H1 (cell line): Measurements from ENCODE around the gene DMBX1. TPM values are rescaled to one million over a fixed set of nuclear protein-coding genes. Genes with fewer than 3 reads are reported as not detected.

Source experiments
- CTCF ChIA-PET: fragments of 300-600 bp; sonication (Branson Sonifier 250); formaldehyde crosslinking; loops from one replicate; lab custom pipeline; 2021; ENCODE audit not compliant: partially characterized antibody; lab: Charles Lee
- POLR2A ChIA-PET: fragments of 300-600 bp; sonication (Branson Sonifier 250); formaldehyde crosslinking; loops from one replicate; lab custom pipeline; 2021; ENCODE audit warnings: inconsistent platforms; ENCODE audit not compliant: partially characterized antibody; lab: Charles Lee
- DNase-seq, 2 experiments: peaks; one replicate each; pipeline versions ENCODE4 v3.0.0 to v3.0.0-alpha.2; 2010 to 2022; ENCODE audit warnings: low spot score in 2 of 2, low read depth in 1 of 2, mixed read lengths in 1 of 2
- FAIRE-seq: peaks from 2 replicates; lab custom pipeline; 2011; peaks lifted over from hg19 to GRCh38; lab: Jason Lieb, UNC
- H2AFZ ChIP-seq: 2 replicates; pipeline ENCODE4 v1.8.1; 2012; ENCODE audit warnings: low read length, inconsistent platforms
- H2AK5ac ChIP-seq: 2 replicates; pipeline ENCODE4 v1.6.1; 2013; ENCODE audit warnings: low read depth, low read length
- H2BK120ac ChIP-seq: replicated peaks from 2 replicates; pipeline ENCODE3; 2013; ENCODE audit warnings: low read depth, low read length, inconsistent platforms
- H2BK12ac ChIP-seq: 2 replicates; pipeline ENCODE4 v1.6.1; 2013; ENCODE audit warnings: low read depth, low read length
- H2BK15ac ChIP-seq: 2 replicates; pipeline ENCODE4 v1.6.1; 2013; ENCODE audit warnings: low read length
- H2BK20ac ChIP-seq: 2 replicates; pipeline ENCODE4 v1.6.1; 2013; ENCODE audit warnings: low read length
- H2BK5ac ChIP-seq: 2 replicates; pipeline ENCODE4 v1.6.1; 2013; ENCODE audit warnings: low read depth, low read length
- H3K14ac ChIP-seq: 2 replicates; pipeline ENCODE4 v1.6.1; 2013; ENCODE audit warnings: inconsistent platforms; ENCODE audit not compliant: insufficient read length
- H3K18ac ChIP-seq: 2 replicates; pipeline ENCODE4 v1.6.1; 2013; ENCODE audit warnings: low read length; ENCODE audit errors: extremely low read depth
- H3K23ac ChIP-seq: 2 replicates; pipeline ENCODE4 v1.6.1; 2013; ENCODE audit warnings: inconsistent platforms; ENCODE audit not compliant: insufficient read length
- H3K23me2 ChIP-seq: 2 replicates; pipeline ENCODE4 v1.6.1; 2013; ENCODE audit warnings: low read depth, low read length
- H3K27ac ChIP-seq: 2 replicates; pipeline ENCODE4 v1.6.1; 2011; ENCODE audit warnings: low read depth, low read length, inconsistent platforms
- H3K27me3 ChIP-seq, 4 experiments: replicated peaks in 1 of 4; 1 replicate in 1 of 4; 2 replicates in 3 of 4; pipeline versions ENCODE4 v1.6.1 to v1.8.1; 2011 to 2013; ENCODE audit warnings: low read length in 3 of 4, mild to moderate bottlenecking in 3 of 4, inconsistent platforms in 2 of 4, mixed read lengths in 2 of 4, moderate library complexity in 1 of 4; ENCODE audit not compliant: control insufficient read depth in 3 of 4, insufficient read depth in 3 of 4; ENCODE audit errors: extremely low read depth in 1 of 4
- H3K36me3 ChIP-seq, 4 experiments: 2 replicates each; pipeline versions ENCODE4 v1.6.1 to v1.8.1; 2011 to 2013; ENCODE audit warnings: mild to moderate bottlenecking in 4 of 4, low read length in 3 of 4, moderate library complexity in 2 of 4, control low read depth in 1 of 4, inconsistent platforms in 1 of 4; ENCODE audit not compliant: insufficient read depth in 4 of 4, control insufficient read depth in 2 of 4
- H3K4ac ChIP-seq: replicated peaks from 2 replicates; pipeline ENCODE3; 2013; ENCODE audit warnings: low read length, low read depth, mixed read lengths, inconsistent platforms; ENCODE audit not compliant: insufficient read length
- H3K4me1 ChIP-seq, 4 experiments: replicated peaks in 1 of 4; 1 replicate in 1 of 4; 2 replicates in 3 of 4; pipeline versions ENCODE4 v1.6.1 to v1.8.1; 2011 to 2013; ENCODE audit warnings: low read length in 3 of 4, inconsistent platforms in 2 of 4, mixed read lengths in 1 of 4; ENCODE audit not compliant: insufficient read depth in 4 of 4, control insufficient read depth in 3 of 4
- H3K4me2 ChIP-seq, 2 experiments: 2 replicates each; pipeline versions ENCODE4 v1.6.1 to v1.8.1; 2011 to 2013; ENCODE audit warnings: low read depth in 2 of 2, low read length in 2 of 2, control low read depth in 1 of 2, inconsistent platforms in 1 of 2, mild to moderate bottlenecking in 1 of 2; ENCODE audit not compliant: insufficient read depth in 1 of 2
- H3K4me3 ChIP-seq, 4 experiments: fragments of 200-600, 300-600 bp in 1 of 4; sonication (generic), shearing (Covaris generic), sonication (Bioruptor Twin) in 1 of 4; 2 replicates each; pipeline versions ENCODE4 v1.5.1 to v1.8.1; 2011 to 2016; ENCODE audit warnings: low read length in 4 of 4, low read depth in 3 of 4, control low read depth in 2 of 4, inconsistent platforms in 2 of 4, mild to moderate bottlenecking in 2 of 4, mixed read lengths in 1 of 4, moderate library complexity in 1 of 4; ENCODE audit not compliant: insufficient read depth in 2 of 4; ENCODE audit errors: extremely low read depth in 1 of 4
- H3K56ac ChIP-seq: replicated peaks from 2 replicates; pipeline ENCODE3; 2013; ENCODE audit warnings: low read depth, mild to moderate bottlenecking, mixed read lengths, low read length, inconsistent platforms; ENCODE audit not compliant: insufficient read length
- H3K79me1 ChIP-seq: 2 replicates; pipeline ENCODE4 v1.6.1; 2013; ENCODE audit warnings: low read depth, low read length, control low read depth
- H3K79me2 ChIP-seq, 2 experiments: 2 replicates each; pipeline versions ENCODE4 v1.6.1 to v1.8.1; 2012 to 2013; ENCODE audit warnings: low read length in 2 of 2, mild to moderate bottlenecking in 2 of 2, inconsistent platforms in 1 of 2; ENCODE audit not compliant: insufficient read depth in 2 of 2, control insufficient read depth in 1 of 2
- H3K9ac ChIP-seq, 4 experiments: replicated peaks in 1 of 4; 1 replicate in 1 of 4; 2 replicates in 3 of 4; pipeline versions ENCODE4 v1.6.1 to v1.8.1; 2011 to 2013; ENCODE audit warnings: low read depth in 3 of 4, low read length in 3 of 4, control low read depth in 2 of 4, mild to moderate bottlenecking in 2 of 4, moderate library complexity in 2 of 4, inconsistent platforms in 1 of 4; ENCODE audit errors: extremely low read depth in 1 of 4
- H3K9me3 ChIP-seq, 2 experiments: 2 replicates each; pipeline versions ENCODE4 v1.6.1 to v1.8.1; 2012 to 2013; ENCODE audit warnings: mild to moderate bottlenecking in 2 of 2, moderate library complexity in 2 of 2, control low read depth in 1 of 2, inconsistent platforms in 1 of 2, low read depth in 1 of 2, low read length in 1 of 2, mixed read lengths in 1 of 2; ENCODE audit not compliant: insufficient read depth in 2 of 2
- H4K20me1 ChIP-seq, 2 experiments: replicated peaks in 1 of 2; 2 replicates each; pipeline versions ENCODE3 to v1.8.1; 2011 to 2013; ENCODE audit warnings: inconsistent platforms in 2 of 2, low read length in 2 of 2, mild to moderate bottlenecking in 1 of 2; ENCODE audit not compliant: insufficient read depth in 2 of 2, control insufficient read depth in 1 of 2
- H4K5ac ChIP-seq: 2 replicates; pipeline ENCODE4 v1.6.1; 2013; ENCODE audit warnings: low read length, low read depth, mixed read lengths, inconsistent platforms; ENCODE audit not compliant: insufficient read length
- H4K8ac ChIP-seq: 2 replicates; pipeline ENCODE4 v1.8.0; 2013; ENCODE audit warnings: mild to moderate bottlenecking, moderate library complexity, low read length, inconsistent platforms; ENCODE audit not compliant: insufficient read depth; ENCODE audit errors: extremely low read depth
- H4K91ac ChIP-seq: replicated peaks from 2 replicates; pipeline ENCODE3; 2013; ENCODE audit warnings: low read length, mixed read lengths, inconsistent platforms; ENCODE audit not compliant: insufficient read length
- BCL11A ChIP-seq, 2 experiments: IDR thresholded peaks; one replicate each; pipeline ENCODE4 v1.6.1; 2011; ENCODE audit warnings: low read depth in 2 of 2, low read length in 2 of 2, mild to moderate bottlenecking in 2 of 2
- CEBPB ChIP-seq: IDR thresholded peaks from 2 replicates; pipeline ENCODE4 v1.6.1; 2012; ENCODE audit warnings: low read depth, low read length
- EZH2 ChIP-seq: fragments of 200-600 bp; sonication (generic); IDR thresholded peaks from 2 replicates; pipeline ENCODE4 v1.7.1; 2012; ENCODE audit warnings: low read depth, mild to moderate bottlenecking, moderate library complexity, low read length, inconsistent platforms; ENCODE audit not compliant: severe bottlenecking
- GTF2F1 ChIP-seq: IDR thresholded peaks from 2 replicates; pipeline ENCODE4 v1.6.1; 2012; ENCODE audit warnings: low read depth, low read length, improper control_type of control experiment, borderline replicate concordance
- HDAC2 ChIP-seq, 2 experiments: fragments of 300-600 bp in 1 of 2; sonication (generic) in 1 of 2; IDR thresholded peaks; 2 replicates each; pipeline ENCODE4 v1.6.1; 2011 to 2012; ENCODE audit warnings: low read depth in 2 of 2, low read length in 2 of 2, mild to moderate bottlenecking in 2 of 2, moderate library complexity in 2 of 2, borderline replicate concordance in 1 of 2, inconsistent platforms in 1 of 2
- JUND ChIP-seq: IDR thresholded peaks from 2 replicates; pipeline ENCODE4 v1.6.1; 2011; ENCODE audit warnings: mild to moderate bottlenecking, improper control_type of control experiment, low read length
- KDM4A ChIP-seq: IDR thresholded peaks from one replicate; pipeline ENCODE4 v1.7.1; 2012; ENCODE audit warnings: low read depth, mild to moderate bottlenecking, moderate library complexity, low read length, inconsistent platforms; ENCODE audit not compliant: severe bottlenecking
- NANOG ChIP-seq: IDR thresholded peaks from 2 replicates; pipeline ENCODE4 v1.6.1; 2011; ENCODE audit warnings: low read length, low read depth, mild to moderate bottlenecking, inconsistent platforms; ENCODE audit not compliant: insufficient read depth, poor library complexity, severe bottlenecking
- NRF1 ChIP-seq: IDR thresholded peaks from 2 replicates; pipeline ENCODE4 v1.6.1; 2011; ENCODE audit warnings: mild to moderate bottlenecking, low read depth, low read length, improper control_type of control experiment
- TAF1 ChIP-seq: IDR thresholded peaks from 2 replicates; pipeline ENCODE4 v1.6.1; 2011; ENCODE audit warnings: mild to moderate bottlenecking, low read depth, low read length
- YY1 ChIP-seq: IDR thresholded peaks from 2 replicates; pipeline ENCODE4 v1.6.1; 2011; ENCODE audit warnings: low read depth, mild to moderate bottlenecking, low read length
- ZNF274 ChIP-seq: IDR thresholded peaks from 2 replicates; pipeline ENCODE4 v1.7.0; 2012; ENCODE audit warnings: low read length, borderline replicate concordance; ENCODE audit errors: extremely low read depth
- WGBS, 2 experiments: shearing (Covaris generic) in 1 of 2; methylation state at CpG; one replicate each; pipeline versions ENCODE4 v1.1.6 to v1.1.7; 2013 to 2015; ENCODE audit warnings: low lambda C conversion rate in 2 of 2, mixed read lengths in 2 of 2, inconsistent platforms in 1 of 2, low coverage in 1 of 2, missing lambda C conversion rate in 1 of 2; ENCODE audit not compliant: insufficient replicate concordance in 2 of 2, insufficient coverage in 1 of 2, insufficient read length in 1 of 2; ENCODE audit errors: extremely low coverage in 1 of 2, missing lambda C conversion rate in 1 of 2; 5-methylcytosine and 5-hydroxymethylcytosine counted together
- polyA plus RNA-seq, 7 experiments: library from polyadenylated mRNA; depleted of rRNA in 3 of 7; stranded (reverse) in 5 of 7; unstranded in 2 of 7; fragments of >200 nt in 5 of 7; fragments of 200-250 nt in 2 of 7; gene quantifications; 1 replicate in 5 of 7; 2 replicates in 1 of 7; 4 replicates in 1 of 7; pipeline versions ENCODE4 v1.2.1 to v1.2.3, GENCODE V29; 2011 to 2013; ENCODE audit warnings: missing spikeins in 2 of 7, mixed read lengths in 2 of 7
- total RNA-seq: library from RNA; stranded (reverse); fragmentation: NEBNext Ultra II Directional; extraction: Animal tissue kit (Norgen Biotek cat#: 25700); gene quantifications from 2 replicates; pipeline ENCODE4 v1.2.1, GENCODE V29; 2021

Gene DMBX1
- total and polyA plus RNA-seq, 2 of the 8 experiments (the other 6 are each of a cell fraction or from before 2014, with no cell fraction given) = 0.23 to 0.30 TPM

- H3K23ac ChIP-seq = no peak overlapping the region
- no peak overlapping the region for H3K27ac ChIP-seq
- DNase-seq = no peak
- TF ChIP-seq BCL11A (IDR thresholded peaks at IDR 0.05; ENCODE audit: low read depth in 2 of 2, low read length in 2 of 2) = no peak
- TF ChIP-seq KDM4A = no peak
- no peak for TF ChIP-seq HDAC2 (IDR thresholded peaks at IDR 0.05; ENCODE audit: borderline replicate concordance in 1 of 2, low read depth in 2 of 2, low read length in 2 of 2)
- TF ChIP-seq ZNF274 = no peak
- no peak for TF ChIP-seq NANOG
- no peak for TF ChIP-seq NRF1
- no peak for TF ChIP-seq JUND
- no peak for TF ChIP-seq YY1
- no peak for TF ChIP-seq TAF1
- no peak for TF ChIP-seq CEBPB
- no peak for TF ChIP-seq EZH2
- no peak for TF ChIP-seq GTF2F1
Measured at GRCh38 chr1:46471848-46472492, 17.7 kb upstream of the DMBX1 start.

More at GRCh38 chr1:46471848-46472492, 17.7 kb upstream of the DMBX1 start:
- Histone ChIP-seq H3K4me3 (no peak overlapping the region), H3K27me3 (peaks cover 9 to 48% (median 35%) of the 10 kb centered on the region in 4 experiments), H2AFZ (no peak overlapping the region), H4K5ac (no peak overlapping the region), H4K8ac (no peak overlapping the region), H4K20me1 (peaks cover 2 to 10% of the 10 kb centered on the region in 2 experiments), H3K4me2 (no peak overlapping the region), H2BK12ac (no peak overlapping the region), H3K9ac (no peak overlapping the region), H3K79me1 (no peaks in the 10 kb centered on the region), H2BK120ac (no peak overlapping the region), H3K36me3 (no peaks in the 10 kb centered on the region), H3K4ac (no peak overlapping the region), H3K14ac (no peak overlapping the region), H3K9me3 (no peaks in the 10 kb centered on the region), H3K4me1 (peaks cover 0 to 19% (median 14%) of the 10 kb centered on the region in 4 experiments; a peak in 6 of 7 replicates), H3K18ac (no peak overlapping the region), H2BK5ac (no peak overlapping the region), H3K79me2 (no peaks in the 10 kb centered on the region), H3K23me2 (peaks cover 3% of the 10 kb centered on the region; the same call in 1 of the 2 replicates), H2BK20ac (no peak overlapping the region), H2AK5ac (no peak overlapping the region), H2BK15ac (no peak overlapping the region), H4K91ac (no peak overlapping the region), H3K56ac (no peak overlapping the region)
- CTCF ChIA-PET = interaction anchor here (0.5 to 35.6 kb wide), 10 partner anchors 10 to 253 kb away, joined by 3 to 1068 read pairs (median 6); partner anchors contain the start of genes DMBX1 and MKNK1
- 70% methylated on average over 4 of the region's 7 CpGs; no CpG with 5 or more reads in 1 of the 2 experiments for WGBS, 2 experiments
- POLR2A ChIA-PET = interaction anchor here (1.4 kb wide), 1 partner anchor 45 kb away, joined by 3 read pairs; no protein-coding TSS in a partner anchor
- FAIRE-seq = no peak
